Lower lobe of right lung (tissue), 2 donors: ENCODE data around the gene KRTAP4-9. TPM values are rescaled to one million over a fixed set of nuclear protein-coding genes. Genes with fewer than 3 reads are reported as not detected.

Experiments
- ATAC-seq, 2 donors: fragments of 200-7000 bp; cut with Tn5 transposase; one replicate each; pipeline ENCODE4 v1.9.1; 2020 to 2022; ENCODE audit warnings: mild to moderate bottlenecking in 2 of 2, moderate library complexity in 2 of 2
- DNase-seq: peaks from one replicate; pipeline ENCODE4 v3.0.0-alpha.2; 2020
- H3K27ac ChIP-seq: fragments of 200-600 bp; one replicate; pipeline ENCODE4 v1.8.0; 2022
- H3K27me3 ChIP-seq: fragments of 200-600 bp; one replicate; pipeline ENCODE4 v1.8.0; 2022; ENCODE audit warnings: low read depth
- H3K36me3 ChIP-seq: fragments of 200-600 bp; one replicate; pipeline ENCODE4 v1.8.0; 2022; ENCODE audit warnings: mild to moderate bottlenecking
- H3K4me1 ChIP-seq: fragments of 200-600 bp; one replicate; pipeline ENCODE4 v1.8.0; 2022
- H3K4me3 ChIP-seq: fragments of 200-600 bp; one replicate; pipeline ENCODE4 v1.8.0; 2022; ENCODE audit warnings: mild to moderate bottlenecking
- H3K9me3 ChIP-seq: fragments of 200-600 bp; one replicate; pipeline ENCODE4 v1.8.0; 2022
- intact Hi-C: fragments of 100-400 bp; cut with DNase I; formaldehyde crosslinking; loops from one replicate; pipeline ENCODE4 v1.11.0; 2022
- total RNA-seq: library from RNA; stranded (reverse); fragmentation: NEBNext Ultra II Directional; extraction: Animal tissue kit (Norgen Biotek cat#: 25700); gene quantifications from one replicate; pipeline ENCODE4 v1.2.1, GENCODE V29; 2021
- TF ChIP-seq, protein P1 (sequence below): fragments of 200-600 bp; IDR thresholded peaks from one replicate; pipeline ENCODE4 v1.8.0; 2022; ENCODE audit warnings: antibody characterized with exemption, mild to moderate bottlenecking
- donor health status: DM: no; HTN: yes; CAD: no; lungs with severe emphysema.

The KRTAP4-9 gene
- total RNA-seq, 1 donor from 2014 or later, result not detected

GRCh38 chr17:41153856-41154255 is 48.7 kb downstream of the KRTAP4-9 start:
- intact Hi-C loops, result no loop called here
- TF ChIP-seq, protein P1, sequence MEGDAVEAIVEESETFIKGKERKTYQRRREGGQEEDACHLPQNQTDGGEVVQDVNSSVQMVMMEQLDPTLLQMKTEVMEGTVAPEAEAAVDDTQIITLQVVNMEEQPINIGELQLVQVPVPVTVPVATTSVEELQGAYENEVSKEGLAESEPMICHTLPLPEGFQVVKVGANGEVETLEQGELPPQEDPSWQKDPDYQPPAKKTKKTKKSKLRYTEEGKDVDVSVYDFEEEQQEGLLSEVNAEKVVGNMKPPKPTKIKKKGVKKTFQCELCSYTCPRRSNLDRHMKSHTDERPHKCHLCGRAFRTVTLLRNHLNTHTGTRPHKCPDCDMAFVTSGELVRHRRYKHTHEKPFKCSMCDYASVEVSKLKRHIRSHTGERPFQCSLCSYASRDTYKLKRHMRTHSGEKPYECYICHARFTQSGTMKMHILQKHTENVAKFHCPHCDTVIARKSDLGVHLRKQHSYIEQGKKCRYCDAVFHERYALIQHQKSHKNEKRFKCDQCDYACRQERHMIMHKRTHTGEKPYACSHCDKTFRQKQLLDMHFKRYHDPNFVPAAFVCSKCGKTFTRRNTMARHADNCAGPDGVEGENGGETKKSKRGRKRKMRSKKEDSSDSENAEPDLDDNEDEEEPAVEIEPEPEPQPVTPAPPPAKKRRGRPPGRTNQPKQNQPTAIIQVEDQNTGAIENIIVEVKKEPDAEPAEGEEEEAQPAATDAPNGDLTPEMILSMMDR, result no peak
- no peak overlapping the region for H3K27ac ChIP-seq
- no peaks in the 10 kb centered on the region for H3K36me3 ChIP-seq
- no peaks in the 10 kb centered on the region for H3K9me3 ChIP-seq
- peaks cover 12% of the 10 kb centered on the region for H3K27me3 ChIP-seq
- ATAC-seq (no peak), DNase-seq (no peak)
- no peak overlapping the region for H3K4me3 ChIP-seq
- no peaks in the 10 kb centered on the region for H3K4me1 ChIP-seq

Other genes starting within 250 kb of the KRTAP4-9 start
- gene KRT12, start 238.2 kb upstream of the KRTAP4-9 start, total RNA-seq, result not detected
- gene KRT20, start 220.1 kb upstream of the KRTAP4-9 start, total RNA-seq, result not detected
- 1.9 TPM for gene KRT23, start 167.7 kb upstream of the KRTAP4-9 start, total RNA-seq
- 0.59 TPM for gene KRT39, start 138.4 kb upstream of the KRTAP4-9 start, total RNA-seq
- gene KRT40, start 121.1 kb upstream of the KRTAP4-9 start, total RNA-seq, result 0.27 TPM
- not detected for gene KRTAP3-3, start 111.2 kb upstream of the KRTAP4-9 start, total RNA-seq
- gene KRTAP3-2, start 105.5 kb upstream of the KRTAP4-9 start, total RNA-seq, result not detected
- gene KRTAP3-1, start 96.3 kb upstream of the KRTAP4-9 start, total RNA-seq, result not detected
- not detected for gene KRTAP1-5, start 78.2 kb upstream of the KRTAP4-9 start, total RNA-seq
- gene KRTAP1-4, start 75.2 kb upstream of the KRTAP4-9 start, total RNA-seq, result not detected
- gene KRTAP1-3, start 70.5 kb upstream of the KRTAP4-9 start, total RNA-seq, result not detected
- not detected for gene KRTAP1-1, start 63.9 kb upstream of the KRTAP4-9 start, total RNA-seq
- gene KRTAP2-1, start 58.1 kb upstream of the KRTAP4-9 start, total RNA-seq, result not detected
- gene KRTAP2-2, start 50.2 kb upstream of the KRTAP4-9 start, total RNA-seq, result not detected
- gene KRTAP2-3, start 45.3 kb upstream of the KRTAP4-9 start, total RNA-seq, result not detected
- not detected for gene KRTAP2-4, start 39.5 kb upstream of the KRTAP4-9 start, total RNA-seq
- gene KRTAP4-7, start 21.2 kb upstream of the KRTAP4-9 start, total RNA-seq, result not detected
- gene KRTAP4-8, start 7.2 kb upstream of the KRTAP4-9 start, total RNA-seq, result not detected
- gene KRTAP4-16, start 3.2 kb upstream of the KRTAP4-9 start, total RNA-seq, result not detected
- not detected for gene KRTAP4-11, start 13.0 kb downstream of the KRTAP4-9 start, total RNA-seq
- not detected for gene KRTAP4-12, start 18.8 kb downstream of the KRTAP4-9 start, total RNA-seq
- not detected for gene KRTAP4-6, start 35.2 kb downstream of the KRTAP4-9 start, total RNA-seq
- gene KRTAP4-5, start 44.4 kb downstream of the KRTAP4-9 start, total RNA-seq, result not detected
- not detected for gene KRTAP4-4, start 55.4 kb downstream of the KRTAP4-9 start, total RNA-seq
- not detected for gene KRTAP4-3, start 62.8 kb downstream of the KRTAP4-9 start, total RNA-seq
- not detected for gene KRTAP4-2, start 72.8 kb downstream of the KRTAP4-9 start, total RNA-seq
- gene KRTAP4-1, start 79.5 kb downstream of the KRTAP4-9 start, total RNA-seq, result not detected
- gene KRTAP9-1, start 84.5 kb downstream of the KRTAP4-9 start, total RNA-seq, result not detected
- not detected for gene KRTAP9-2, start 121.3 kb downstream of the KRTAP4-9 start, total RNA-seq
- gene KRTAP9-3, start 127.1 kb downstream of the KRTAP4-9 start, total RNA-seq, result not detected
- gene KRTAP9-8, start 132.6 kb downstream of the KRTAP4-9 start, total RNA-seq, result not detected
- not detected for gene KRTAP9-4, start 144.3 kb downstream of the KRTAP4-9 start, total RNA-seq
- not detected for gene KRTAP9-9, start 150.0 kb downstream of the KRTAP4-9 start, total RNA-seq
- gene KRTAP9-6, start 160.0 kb downstream of the KRTAP4-9 start, total RNA-seq, result not detected
- gene KRTAP9-7, start 170.3 kb downstream of the KRTAP4-9 start, total RNA-seq, result not detected
- not detected for gene KRTAP29-1, start 197.5 kb downstream of the KRTAP4-9 start, total RNA-seq
- gene KRTAP16-1, start 203.9 kb downstream of the KRTAP4-9 start, total RNA-seq, result not detected
- gene KRTAP17-1, start 210.3 kb downstream of the KRTAP4-9 start, total RNA-seq, result not detected
- not detected for gene KRT33A, start 245.4 kb downstream of the KRTAP4-9 start, total RNA-seq